ENCODE data around the gene LSM5.
A peak's percentile ranks its signal among the peaks of the same experiment; 100 is the strongest.
"Not testable (repeated sequence)": the region's sequence is repeated elsewhere in the genome, so short reads cannot be mapped to it uniquely, and the experiment has no call there.

The LSM5 gene

DNA sequence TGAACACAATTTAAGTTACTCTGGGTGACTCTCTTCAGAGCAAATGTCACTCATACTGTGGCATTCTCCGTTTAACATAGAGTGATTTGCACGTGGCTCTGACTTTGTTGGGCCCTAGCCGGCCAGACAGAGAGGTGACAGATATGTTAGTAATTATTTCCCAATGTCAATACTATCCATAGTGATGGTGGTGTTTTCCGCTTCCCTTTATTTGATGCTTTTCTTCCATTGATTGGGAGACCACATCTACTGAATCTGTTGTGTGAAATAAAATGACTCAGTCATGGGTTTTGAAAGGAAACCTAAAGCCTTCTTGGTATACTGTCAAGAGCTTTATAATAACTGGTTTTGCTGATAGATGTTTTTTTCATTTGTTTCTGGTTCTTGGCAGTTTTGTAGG lies 12.5 kb upstream of the LSM5 start:
- DNase-seq: no peak

DNA sequence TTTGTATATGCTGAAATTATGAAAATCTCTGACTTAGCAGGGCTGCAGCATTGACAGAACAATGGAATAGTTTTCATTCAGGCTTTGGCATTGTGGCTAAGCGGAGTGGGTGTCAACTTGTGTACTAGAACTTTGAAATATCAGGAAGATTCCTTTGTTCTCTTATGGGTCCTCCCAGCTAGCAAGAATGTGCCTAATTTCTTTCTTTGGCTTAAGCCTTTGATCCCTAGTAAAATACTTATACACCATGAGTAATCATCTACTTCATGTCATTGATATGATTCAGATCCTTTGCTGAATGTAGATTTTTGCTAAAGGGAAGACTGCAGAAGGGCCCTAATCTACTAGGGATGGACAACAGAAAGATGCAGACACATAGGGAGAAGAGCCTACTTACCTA lies 11.3 kb upstream of the LSM5 start:
- no peak for DNase-seq

DNA sequence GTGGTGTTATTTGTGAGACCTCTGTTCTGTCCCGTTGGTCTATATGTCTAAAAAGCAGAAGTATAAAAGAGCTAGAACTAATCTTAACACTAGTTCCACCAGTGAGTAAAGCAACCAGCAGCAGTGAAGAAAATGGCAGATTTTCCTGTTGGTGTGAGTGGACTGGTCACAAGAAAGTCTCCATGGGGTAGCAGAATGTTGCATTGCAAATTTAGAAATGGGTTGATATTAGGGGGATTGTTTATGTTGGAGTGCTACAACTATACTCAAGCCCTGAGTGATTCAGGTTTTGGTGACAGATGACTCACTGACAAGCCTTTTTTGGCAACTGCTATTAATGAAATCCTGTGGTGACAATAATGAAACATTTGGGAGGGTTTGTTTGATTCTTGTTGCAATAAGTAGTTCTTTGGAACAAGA lies 10.8 kb upstream of the LSM5 start:
- DNase-seq: no peak

DNA sequence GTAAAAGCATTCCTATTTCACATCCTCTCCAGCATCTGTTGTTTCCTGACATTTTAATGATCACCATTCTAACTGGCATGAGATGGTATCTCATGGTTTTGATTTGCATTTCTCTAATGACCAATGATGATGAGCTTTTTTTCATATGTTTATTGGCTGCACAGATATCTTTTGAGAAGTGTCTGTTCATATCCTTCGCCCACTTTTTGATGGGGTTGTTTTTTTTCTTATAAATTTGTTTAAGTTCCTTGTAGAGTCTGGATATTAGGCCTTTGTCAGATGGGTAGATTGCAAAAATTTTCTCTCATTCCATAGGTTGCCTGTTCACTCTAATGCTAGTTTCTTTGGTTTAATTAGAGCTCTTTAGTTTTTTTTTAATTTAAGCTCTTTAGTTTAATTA lies 10.0 kb upstream of the LSM5 start:
- DNase-seq: not testable (repeated sequence)

DNA sequence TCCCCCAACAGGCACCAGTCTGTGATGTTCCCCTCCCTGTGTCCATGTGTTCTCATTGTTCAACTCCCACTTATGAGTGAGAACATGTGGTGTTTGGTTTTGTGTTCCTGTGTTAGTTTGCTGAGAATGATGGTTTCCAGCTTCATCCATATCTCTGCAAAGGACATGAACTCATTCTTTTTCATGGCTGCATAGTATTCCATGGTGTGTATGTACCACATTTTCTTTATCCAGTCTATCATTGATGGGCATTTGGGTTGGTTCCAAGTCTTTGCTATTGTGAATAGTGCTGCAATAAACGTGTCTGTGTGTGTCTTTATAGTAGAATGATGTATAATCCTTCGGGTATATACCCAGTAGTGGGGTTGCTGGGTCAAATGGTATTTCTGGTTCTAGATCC lies 9.6 kb upstream of the LSM5 start:
- not testable (repeated sequence) for DNase-seq

DNA sequence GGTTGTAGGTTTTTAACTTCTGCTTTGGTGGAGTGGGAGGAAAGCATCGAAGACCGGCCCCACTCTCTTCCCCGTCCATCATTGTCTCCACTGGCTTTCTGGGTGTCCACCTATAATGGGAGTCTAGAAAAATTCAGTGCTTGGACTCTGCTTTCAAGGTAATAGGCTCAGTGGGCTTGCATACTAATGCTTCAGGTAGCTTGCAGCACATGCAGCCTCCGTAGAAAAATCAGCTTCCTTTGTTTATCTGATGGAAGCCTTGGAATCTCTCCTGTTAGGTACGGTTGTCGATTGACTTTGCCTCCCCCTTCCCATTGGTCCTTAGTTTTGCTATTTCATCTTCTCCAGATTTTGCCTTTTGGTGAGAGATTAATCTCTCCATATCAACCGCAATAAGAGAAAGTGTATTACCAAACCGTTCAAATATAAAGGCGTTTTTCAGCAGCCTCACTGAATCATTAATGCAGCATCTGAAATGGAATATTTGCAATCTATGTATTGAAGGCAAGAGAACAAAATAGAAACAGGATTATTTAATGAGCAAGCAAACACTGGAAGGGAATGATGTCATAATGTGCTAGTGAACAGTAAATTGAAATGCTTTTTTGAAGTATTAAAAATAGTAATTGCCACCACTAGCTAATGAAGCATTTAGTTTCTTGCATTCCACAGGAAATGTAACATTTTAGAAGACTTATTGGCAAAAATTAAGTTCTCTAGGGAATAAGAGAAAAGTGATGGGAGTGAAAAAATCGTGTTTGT lies 6.1 kb upstream of the LSM5 start:
- no peak for DNase-seq

DNA sequence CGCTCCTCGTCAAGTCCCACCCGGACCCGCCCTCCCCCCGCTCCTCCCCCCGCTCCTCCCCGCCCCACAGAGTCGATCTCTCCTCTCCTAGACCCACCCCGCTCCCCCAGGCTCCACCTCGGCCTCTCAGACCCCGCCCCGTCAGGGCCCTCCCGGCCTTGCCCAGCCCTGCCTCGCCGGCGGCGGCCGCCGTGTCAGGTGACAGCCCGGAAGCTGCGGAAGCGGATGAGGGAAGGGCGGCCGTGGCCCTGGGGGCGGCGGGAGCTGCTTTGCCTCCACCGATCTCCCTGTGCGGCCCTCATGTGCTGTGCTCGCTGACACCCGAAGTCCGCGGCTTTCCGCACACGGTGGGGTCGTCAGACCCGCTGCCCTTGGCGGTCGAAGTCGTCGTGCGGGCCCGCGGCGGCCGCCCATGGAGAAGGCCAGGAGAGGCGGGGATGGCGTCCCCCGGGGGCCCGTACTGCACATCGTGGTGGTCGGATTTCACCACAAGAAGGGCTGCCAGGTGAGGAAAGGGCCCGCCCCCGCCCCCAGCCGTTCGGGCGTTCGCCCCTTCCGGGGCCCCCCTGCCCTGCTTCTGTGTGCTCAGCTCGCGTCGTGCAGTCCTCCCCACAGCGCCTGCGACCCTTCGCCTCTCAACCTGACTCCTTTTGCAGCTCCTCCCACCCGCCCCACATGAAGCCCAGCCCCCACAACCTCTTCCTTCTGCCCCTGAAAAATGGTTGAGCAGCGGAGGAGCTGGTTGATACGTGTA lies 5.3 kb upstream of the LSM5 start, which contains the start of gene AVL9:
AVL9 (plus strand) TSS at position 192 of the 754 bp plus-strand sequence; CDS start at position 413, 221 bp downstream.
- peak; percentile 98 for DNase-seq

DNA sequence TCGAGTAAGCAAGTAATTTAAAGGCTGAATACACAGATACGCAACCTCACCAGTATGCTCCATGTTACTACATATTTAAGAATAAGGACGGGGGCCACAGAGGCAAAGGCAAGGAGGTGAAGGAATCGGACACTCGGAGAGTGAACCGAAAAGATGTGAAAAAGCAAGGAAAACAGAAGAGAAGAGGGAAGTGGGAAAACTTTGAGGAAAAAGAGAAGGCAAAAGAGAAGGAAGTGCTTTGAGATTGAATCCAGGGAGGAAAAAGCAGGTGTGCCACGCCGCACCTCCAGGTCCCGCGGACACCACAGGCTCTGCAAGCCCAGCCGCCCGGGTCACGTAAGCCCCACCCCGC lies 4.7 kb upstream of the LSM5 start:
- DNase-seq: no peak

DNA sequence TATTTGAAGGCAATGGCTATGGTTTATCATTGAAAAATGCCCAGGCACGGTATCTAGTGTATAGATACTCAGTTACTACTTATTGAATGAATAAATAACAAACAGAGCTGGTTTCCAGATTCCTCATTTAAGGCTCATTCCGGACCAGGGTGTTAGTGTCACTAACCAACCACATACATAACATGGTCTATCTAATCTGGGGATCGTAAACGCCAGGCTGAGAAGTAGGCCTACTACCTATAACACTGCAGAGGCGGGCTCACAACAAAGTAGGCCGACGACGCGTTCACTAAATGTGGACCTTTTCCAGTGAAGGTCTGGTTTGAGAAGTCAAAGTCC lies 423 bp downstream of the LSM5 start:
- DNase-seq: no peak

DNA sequence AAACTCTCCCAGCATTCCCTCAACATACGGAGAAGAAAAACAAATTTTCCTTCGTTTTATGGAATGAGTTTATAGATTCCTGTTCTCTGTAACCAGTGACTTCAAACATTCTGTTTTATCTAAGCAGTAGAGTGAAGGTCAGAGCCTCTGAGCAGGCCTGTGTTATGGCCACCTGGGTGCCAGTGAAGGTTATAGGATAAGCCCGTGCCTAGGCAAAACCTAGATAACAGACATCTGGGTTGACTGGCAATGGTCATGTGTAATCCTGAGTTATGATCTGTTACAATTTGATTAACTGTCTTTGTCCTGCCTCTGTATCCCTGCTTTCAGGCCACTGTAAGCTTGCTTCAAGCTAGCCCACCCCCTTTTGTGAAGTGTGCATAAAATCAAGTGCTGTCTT lies 8.3 kb downstream of the LSM5 start:
- no peak for DNase-seq

DNA sequence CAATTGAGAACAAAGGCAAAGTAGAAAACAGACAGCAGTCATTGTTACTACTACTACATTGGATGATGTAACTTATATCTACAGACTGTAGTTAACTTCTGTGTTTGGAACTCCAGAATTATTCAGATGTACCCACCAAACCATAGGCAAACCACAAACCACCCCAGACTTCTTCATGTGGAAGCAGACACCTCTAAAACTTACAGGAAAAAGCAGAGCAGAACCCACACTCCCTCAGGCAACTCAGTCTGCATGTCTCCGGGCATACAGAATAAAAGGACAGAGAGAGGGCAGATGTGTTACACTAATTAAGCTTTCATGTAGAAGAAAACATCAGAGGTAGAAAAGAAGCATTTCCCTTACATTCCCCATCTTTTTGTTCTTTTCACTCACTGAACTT lies 9.0 kb downstream of the LSM5 start:
- no peak for DNase-seq

DNA sequence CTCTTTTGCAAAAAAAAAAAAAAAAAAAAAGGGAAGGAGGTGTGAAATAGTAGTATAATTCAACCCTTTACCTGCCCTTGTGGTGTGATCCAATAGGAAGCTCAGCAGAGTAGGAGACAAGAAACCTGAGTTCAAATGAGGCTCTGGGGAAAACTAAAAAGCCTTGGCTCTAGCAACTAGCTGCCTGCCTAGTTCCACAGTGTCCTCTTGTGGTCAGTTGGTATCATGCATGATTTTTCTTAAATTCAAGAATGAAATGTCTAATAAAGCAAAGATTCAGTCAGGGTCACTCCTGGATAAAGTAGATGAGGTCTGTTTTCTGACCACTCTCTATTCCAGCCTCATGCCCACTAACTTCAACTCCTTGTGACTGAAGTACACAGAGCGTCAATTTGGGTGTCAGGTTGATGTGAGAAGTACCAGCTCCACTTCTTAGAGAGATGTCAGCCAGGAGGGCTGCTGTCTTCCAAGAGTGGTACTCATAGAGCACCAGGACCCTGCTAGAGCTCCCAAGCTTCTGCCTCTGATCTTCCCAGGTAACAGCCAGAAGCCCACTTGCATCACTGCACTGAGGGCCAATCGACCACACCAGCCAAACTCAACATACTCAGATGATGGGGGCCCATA lies 10.5 kb downstream of the LSM5 start:
- no peak for DNase-seq

DNA sequence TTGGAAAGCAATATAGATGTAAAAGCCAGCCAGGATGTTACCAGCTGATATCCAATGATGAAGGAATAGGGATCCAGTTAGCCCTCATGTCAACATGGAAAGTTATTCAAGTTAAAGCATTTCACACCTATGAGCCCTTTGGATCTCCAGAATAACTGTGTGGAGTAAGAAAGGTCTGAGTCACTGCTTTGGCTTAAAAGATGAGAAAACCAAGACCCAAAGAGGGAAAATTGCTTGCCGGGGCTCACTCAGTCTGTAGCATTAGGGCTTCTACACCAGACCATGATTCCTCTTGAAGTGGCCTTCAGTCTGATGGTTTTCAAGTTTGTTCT lies 12.6 kb downstream of the LSM5 start:
- no peak for DNase-seq

DNA sequence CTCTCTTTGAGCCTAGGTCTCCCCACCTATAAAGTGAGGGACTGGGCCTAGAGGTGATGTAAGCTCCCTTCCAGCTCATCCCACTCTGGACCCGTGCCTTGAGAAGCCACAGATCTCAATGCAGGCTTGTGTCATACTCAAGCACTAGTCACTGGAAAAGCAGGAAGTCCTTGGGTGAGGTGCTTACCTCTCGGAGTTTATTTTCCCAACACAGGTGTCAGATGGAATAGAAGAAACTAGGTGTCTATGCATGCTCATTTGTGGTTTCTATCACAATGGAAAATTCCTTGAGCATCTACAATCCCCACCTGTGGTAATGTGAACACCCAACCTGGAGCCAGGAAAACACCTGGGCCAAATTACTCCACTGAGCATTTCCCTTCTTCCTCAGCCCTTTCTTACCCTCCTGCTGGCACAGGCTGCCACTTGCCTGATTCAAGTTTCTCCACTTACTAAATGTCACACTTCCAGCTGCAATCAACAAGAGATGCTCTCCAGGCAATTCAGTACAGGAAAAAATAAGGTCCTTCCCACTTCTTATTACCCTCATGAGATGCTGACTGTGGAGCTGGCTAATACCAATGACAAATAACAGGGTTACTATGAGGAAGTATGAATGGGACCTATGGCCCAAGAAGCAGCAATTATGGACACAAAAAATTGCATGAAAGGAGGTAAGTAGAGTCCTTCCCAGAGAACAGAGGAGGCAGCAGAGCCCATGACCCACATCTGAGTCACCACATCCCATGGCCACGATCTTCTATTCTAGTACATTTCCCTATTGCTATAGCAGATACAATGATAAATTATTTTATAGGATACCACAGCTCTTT lies 13.1 kb downstream of the LSM5 start:
- DNase-seq: no peak

DNA sequence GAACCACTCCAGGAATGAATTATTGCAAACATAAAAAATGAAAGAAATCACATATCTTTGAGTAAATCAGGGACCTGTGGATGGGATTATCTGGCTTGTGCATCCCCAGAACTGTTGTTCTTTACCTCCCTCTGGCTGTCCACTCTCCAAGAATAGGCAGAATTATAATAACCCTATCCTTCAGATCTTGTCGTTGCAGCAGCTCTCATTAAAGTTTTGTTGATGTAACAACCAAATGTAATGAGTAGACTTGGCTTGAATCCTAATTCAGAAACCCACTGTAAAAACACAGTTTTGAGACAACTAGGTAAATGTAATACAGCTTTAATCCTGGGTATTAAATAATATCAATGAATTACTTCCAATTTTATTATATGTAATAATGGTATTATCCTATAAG lies 16.2 kb downstream of the LSM5 start:
- DNase-seq: no peak

DNA sequence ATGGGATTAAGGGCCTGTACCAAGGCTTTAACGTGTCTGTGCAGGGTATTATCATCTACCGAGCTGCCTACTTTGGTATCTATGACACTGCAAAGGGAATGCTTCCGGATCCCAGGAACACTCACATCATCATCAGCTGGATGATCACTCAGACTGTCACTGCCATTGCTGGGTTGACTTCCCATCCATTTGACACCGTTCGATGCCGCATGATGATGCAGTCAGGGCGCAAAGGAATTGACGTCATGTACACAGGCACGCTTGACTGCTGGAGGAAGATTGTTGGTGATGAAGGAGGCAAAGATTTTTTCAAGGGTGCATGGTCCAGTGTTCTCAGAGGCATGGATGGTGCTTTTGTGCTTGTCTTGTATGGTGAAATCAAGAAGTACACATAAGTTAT lies 18.2 kb downstream of the LSM5 start:
- no peak for DNase-seq

DNA sequence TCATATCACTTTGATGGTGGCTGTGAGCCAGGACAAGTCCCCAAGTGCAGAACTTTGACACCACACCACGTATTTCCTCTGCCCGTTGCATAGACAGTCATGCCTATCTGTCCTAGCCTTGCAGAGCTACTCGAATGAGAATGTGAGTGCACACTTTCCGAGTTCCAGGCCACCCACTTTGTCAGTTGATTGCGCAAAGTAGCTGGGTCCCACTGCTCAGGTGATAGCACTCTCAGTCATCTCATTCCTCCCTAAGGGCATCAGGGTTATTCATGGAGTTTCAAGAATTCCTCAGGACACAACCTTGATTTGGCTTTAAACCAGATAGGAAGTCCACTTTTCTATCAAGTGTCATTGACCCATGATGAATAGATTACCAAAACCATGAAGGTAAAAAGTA lies 19.3 kb downstream of the LSM5 start:
- no peak for DNase-seq

DNA sequence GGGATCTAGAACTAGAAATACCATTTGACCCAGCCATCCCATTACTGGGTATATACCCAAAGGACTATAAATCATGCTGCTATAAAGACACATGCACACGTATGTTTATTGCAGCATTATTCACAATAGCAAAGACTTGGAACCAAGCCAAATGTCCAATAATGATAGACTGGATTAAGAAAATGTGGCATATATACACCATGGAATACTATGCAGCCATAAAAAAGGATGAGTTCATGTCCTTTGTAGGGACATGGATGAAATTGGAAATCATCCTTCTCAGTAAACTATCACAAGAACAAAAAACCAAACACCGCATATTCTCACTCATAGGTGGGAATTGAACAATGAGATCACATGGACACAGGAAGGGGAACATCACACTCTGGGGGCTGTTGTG lies 20.2 kb downstream of the LSM5 start:
- not testable (repeated sequence) for DNase-seq

DNA sequence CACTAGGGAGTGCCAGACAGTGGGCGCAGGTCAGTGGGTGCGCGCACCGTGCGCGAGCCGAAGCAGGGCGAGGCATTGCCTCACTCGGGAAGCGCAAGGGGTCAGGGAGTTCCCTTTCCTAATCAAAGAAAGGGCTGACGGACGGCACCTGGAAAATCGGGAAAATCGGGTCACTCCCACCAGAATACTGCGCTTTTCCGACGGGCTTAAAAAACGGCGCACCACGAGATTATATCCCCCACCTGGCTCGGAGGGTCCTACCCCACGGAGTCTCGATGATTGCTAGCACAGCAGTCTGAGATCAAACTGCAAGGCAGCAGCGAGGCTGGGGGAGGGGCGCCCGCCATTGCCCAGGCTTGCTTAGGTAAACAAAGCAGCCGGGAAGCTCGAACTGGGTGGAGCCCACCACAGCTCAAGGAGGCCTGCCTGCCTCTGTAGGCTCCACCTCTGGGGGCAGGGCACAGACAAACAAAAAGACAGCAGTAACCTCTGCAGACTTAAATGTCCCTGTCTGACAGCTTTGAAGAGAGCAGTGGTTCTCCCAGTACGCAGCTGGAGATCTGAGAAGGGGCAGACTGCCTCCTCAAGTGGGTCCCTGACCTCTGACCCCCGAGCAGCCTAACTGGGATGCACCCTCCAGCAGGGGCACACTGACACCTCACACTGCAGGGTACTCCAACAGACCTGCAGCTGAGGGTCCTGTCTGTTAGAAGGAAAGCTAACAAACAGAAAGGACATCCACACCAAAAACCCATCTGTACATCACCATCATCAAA lies 25.4 kb downstream of the LSM5 start:
- not testable (repeated sequence) for DNase-seq

DNA sequence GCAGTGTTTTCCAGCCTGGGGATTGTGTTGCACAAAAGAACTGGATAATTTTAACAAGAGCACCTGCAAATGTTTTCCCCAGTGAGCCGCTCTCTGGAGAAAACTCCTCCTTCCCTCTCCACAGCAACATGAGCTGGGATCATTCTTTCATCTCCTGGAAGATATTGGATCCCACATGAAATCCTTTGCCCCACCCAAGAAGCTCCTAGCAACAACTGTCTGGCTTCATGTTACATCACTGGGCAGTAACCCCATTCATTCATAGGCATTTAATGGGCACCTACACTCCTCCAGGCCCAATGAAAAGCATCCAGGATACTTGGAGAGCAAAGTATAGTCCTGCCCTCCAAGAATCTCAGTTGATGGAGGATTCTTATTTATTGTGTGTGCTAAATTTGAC lies 27.2 kb downstream of the LSM5 start:
- no peak for DNase-seq

DNA sequence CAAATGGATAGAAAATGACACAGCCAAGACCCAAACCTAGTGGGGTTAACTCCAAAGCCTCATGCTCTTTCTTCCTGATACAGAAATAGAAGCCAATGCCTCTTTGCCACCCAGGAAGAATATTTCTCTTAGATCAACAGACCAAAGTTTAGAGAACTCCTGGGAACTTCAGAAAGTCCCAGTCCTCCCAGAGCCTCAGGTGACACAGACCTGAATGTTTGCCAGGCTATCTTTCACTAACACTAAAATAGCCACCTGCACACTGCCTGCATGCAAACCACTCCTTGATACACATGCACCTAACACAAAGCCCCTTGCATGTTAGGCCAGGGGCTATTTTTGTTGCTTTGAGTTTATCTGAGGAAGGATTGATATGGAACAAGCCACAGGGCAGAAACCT lies 27.7 kb downstream of the LSM5 start:
- DNase-seq: no peak

DNA sequence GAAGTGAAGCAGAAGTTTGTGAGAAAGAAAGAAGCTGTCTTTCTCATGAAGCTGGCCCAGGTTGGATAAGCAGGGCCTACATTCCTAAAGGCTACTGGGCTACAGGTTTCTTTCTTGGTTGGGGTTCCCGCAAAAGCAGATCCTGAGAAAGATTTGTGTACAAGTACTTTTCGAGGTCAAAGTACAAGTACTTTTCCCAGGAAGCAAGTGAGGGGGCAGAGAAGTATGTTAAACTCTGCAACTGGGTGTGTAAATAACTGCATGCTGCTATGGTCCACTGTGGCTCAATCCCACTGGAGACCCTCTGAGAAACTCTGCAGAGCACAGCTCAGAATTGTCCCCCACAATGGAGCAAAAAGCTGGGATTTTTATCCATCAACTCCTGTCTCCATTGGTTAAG lies 28.7 kb downstream of the LSM5 start:
- no peak for DNase-seq

DNA sequence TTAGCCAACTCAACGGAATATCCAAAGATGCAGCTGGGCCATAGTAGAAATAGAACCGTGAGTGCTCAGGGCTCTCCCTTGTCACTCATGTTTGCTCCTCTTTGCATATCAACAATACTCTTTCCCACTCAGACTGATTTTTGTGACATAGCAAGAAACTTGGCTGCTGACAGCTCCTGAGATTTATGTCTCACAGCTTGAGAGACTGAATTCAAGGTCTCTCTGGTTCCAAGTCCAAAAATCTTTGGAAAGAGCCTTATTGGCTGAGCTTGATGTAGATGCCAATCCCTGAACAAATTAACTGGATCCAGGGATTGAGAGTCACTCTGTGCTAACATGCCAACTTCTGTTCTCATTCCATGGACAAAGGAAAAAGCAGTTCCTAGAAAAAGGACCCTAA lies 30.4 kb downstream of the LSM5 start:
- DNase-seq: no peak

Data from stimulated activated CD4-positive, alpha-beta T cell treated with anti-CD3 and anti-CD28 coated beads, Interleukin-12 subunit alpha, Interleukin-12 subunit beta, amount 100 ng/mL, for 4 hours (primary cell).